Lower leg skin (tissue), 4 donors: Measurements from ENCODE around the gene JARID2. TPM values are rescaled to one million over a fixed set of nuclear protein-coding genes. Genes with fewer than 3 reads are reported as not detected.
"Not testable (repeated sequence)": the region's sequence is repeated elsewhere in the genome, so short reads cannot be mapped to it uniquely, and the experiment has no call there.

Source experiments
- DNase-seq, 2 donors: peaks; one replicate each; pipeline ENCODE4 v3.0.0-alpha.2; 2019; ENCODE audit warnings: low spot score in 2 of 2
- H3K4me3 ChIP-seq: fragments of 200-600 bp; sonication (generic); 2 replicates; pipeline ENCODE4 v1.5.1; 2017; ENCODE audit warnings: mild to moderate bottlenecking, low read depth; ENCODE audit not compliant: poor library complexity, severe bottlenecking
- POLR2A ChIP-seq, 2 donors: fragments of 450-650 bp; IDR thresholded peaks; one replicate each; pipeline ENCODE4 v1.6.1; 2016 to 2017; ENCODE audit warnings: antibody characterized with exemption in 2 of 2, mild to moderate bottlenecking in 1 of 2, moderate library complexity in 1 of 2
- WGBS, 2 donors: methylation state at CpG; one replicate each; pipeline ENCODE4 v1.1.5; 2018; 5-methylcytosine and 5-hydroxymethylcytosine counted together
- intact Hi-C: fragments of 100-400 bp; cut with DNase I; formaldehyde crosslinking; loops from one replicate; pipeline ENCODE4 v1.15.0; 2023; ENCODE audit warnings: low total_unique reads
- total RNA-seq, 4 donors: library from RNA; depleted of rRNA; stranded (reverse); fragments of >200 nt; gene quantifications; one replicate each; pipeline ENCODE4 v1.1.0, GENCODE V29; 2016
- TF ChIP-seq, protein P1 (sequence below), 3 donors: fragments of 450-650 bp; IDR thresholded peaks; one replicate each; pipeline ENCODE4 v1.5.1; 2016; ENCODE audit warnings: antibody characterized with exemption in 3 of 3, mild to moderate bottlenecking in 3 of 3, moderate library complexity in 2 of 3

JARID2 gene
- total RNA-seq, 4 donors from 2014 or later, result 17.9 to 24.2 (median 21.6) TPM

GRCh38 chr6:15414235-15414612 is 168.4 kb downstream of the JARID2 start:
- intact Hi-C loops, result no loop called here
- TF ChIP-seq POLR2A (IDR thresholded peaks at IDR 0.05), result no peak
- TF ChIP-seq, protein P1, sequence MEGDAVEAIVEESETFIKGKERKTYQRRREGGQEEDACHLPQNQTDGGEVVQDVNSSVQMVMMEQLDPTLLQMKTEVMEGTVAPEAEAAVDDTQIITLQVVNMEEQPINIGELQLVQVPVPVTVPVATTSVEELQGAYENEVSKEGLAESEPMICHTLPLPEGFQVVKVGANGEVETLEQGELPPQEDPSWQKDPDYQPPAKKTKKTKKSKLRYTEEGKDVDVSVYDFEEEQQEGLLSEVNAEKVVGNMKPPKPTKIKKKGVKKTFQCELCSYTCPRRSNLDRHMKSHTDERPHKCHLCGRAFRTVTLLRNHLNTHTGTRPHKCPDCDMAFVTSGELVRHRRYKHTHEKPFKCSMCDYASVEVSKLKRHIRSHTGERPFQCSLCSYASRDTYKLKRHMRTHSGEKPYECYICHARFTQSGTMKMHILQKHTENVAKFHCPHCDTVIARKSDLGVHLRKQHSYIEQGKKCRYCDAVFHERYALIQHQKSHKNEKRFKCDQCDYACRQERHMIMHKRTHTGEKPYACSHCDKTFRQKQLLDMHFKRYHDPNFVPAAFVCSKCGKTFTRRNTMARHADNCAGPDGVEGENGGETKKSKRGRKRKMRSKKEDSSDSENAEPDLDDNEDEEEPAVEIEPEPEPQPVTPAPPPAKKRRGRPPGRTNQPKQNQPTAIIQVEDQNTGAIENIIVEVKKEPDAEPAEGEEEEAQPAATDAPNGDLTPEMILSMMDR (IDR thresholded peaks at IDR 0.05), result no peak
- WGBS, 2 donors, result 54 to 62% methylated on average over 2 of the region's 2 CpGs
- H3K4me3 ChIP-seq, result no peak overlapping the region
- no peak for DNase-seq

- H3K4me3 ChIP-seq, DNase-seq, intact Hi-C loops: not testable (repeated sequence)
- 100% methylated on average over 2 of the region's 30 CpGs; no CpG with 5 or more reads in 1 of the 2 donors for WGBS, 2 donors
These were observed 169.8 kb downstream of the JARID2 start for GRCh38 chr6:15415622-15416021.

DNA sequence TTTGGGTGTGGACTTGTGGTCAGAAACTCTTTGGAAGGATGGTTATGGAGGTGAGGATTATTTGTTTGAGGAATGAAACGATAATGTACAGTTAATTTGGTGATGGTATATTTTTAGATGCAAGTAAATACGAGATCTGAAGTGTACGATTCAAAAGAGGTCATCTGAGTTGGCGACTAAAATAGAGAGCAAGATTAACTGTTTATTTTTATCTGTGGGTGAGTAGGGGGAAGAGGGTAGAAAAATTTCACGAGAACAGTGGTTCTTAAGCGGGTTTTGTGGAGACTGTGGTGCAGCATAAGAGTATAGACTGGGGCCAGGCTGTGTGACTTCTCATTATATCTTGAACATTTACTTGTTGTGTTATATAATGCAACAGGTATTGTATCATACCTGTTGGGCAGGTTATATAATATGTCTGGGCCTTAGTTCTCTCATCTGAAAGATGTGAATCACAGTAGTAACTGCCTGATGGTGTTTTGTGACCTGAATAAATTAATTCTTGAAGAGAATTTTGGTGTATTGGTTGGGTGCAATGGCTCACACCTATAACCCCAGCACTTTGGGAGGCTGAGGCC is 171.2 kb downstream of the JARID2 start:
- intact Hi-C loops, result no loop called here
- no peak for TF ChIP-seq POLR2A (IDR thresholded peaks at IDR 0.05)
- TF ChIP-seq, protein P1 (IDR thresholded peaks at IDR 0.05), result no peak

GRCh38 chr6:15417811-15418210 is 171.9 kb downstream of the JARID2 start:
- TF ChIP-seq POLR2A (IDR thresholded peaks at IDR 0.05), result no peak
- TF ChIP-seq, protein P1 (IDR thresholded peaks at IDR 0.05), result no peak
- 81 to 88% methylated on average over 5 of the region's 5 CpGs for WGBS, 2 donors
- no peak overlapping the region for H3K4me3 ChIP-seq
- intact Hi-C loops, result no loop called here
- no peak for DNase-seq

More for the DNA sequence above, 171.2 kb downstream of the JARID2 start:
- WGBS, 2 donors, result 86 to 87% methylated on average over 6 of the region's 6 CpGs
- H3K4me3 ChIP-seq, result no peak overlapping the region
- DNase-seq, result no peak

GRCh38 chr6:15419493-15419892 is 173.6 kb downstream of the JARID2 start:
- intact Hi-C loops, result no loop called here
- TF ChIP-seq, protein P1 (IDR thresholded peaks at IDR 0.05), result no peak
- no peak for TF ChIP-seq POLR2A (IDR thresholded peaks at IDR 0.05)
- no peak overlapping the region for H3K4me3 ChIP-seq
- no peak for DNase-seq
- WGBS, 2 donors, result 98% methylated on average over 2 of the region's 2 CpGs

- no peak for TF ChIP-seq POLR2A (IDR thresholded peaks at IDR 0.05)
- TF ChIP-seq, protein P1 (IDR thresholded peaks at IDR 0.05), result no peak
- H3K4me3 ChIP-seq, result no peak overlapping the region
- intact Hi-C loops, result no loop called here
- no peak for DNase-seq
- 79 to 86% methylated on average over 10 of the region's 10 CpGs for WGBS, 2 donors
These were observed 175.1 kb downstream of the JARID2 start for GRCh38 chr6:15420959-15421438.
